Measurements from ENCODE around the gene CD6.

DNA sequence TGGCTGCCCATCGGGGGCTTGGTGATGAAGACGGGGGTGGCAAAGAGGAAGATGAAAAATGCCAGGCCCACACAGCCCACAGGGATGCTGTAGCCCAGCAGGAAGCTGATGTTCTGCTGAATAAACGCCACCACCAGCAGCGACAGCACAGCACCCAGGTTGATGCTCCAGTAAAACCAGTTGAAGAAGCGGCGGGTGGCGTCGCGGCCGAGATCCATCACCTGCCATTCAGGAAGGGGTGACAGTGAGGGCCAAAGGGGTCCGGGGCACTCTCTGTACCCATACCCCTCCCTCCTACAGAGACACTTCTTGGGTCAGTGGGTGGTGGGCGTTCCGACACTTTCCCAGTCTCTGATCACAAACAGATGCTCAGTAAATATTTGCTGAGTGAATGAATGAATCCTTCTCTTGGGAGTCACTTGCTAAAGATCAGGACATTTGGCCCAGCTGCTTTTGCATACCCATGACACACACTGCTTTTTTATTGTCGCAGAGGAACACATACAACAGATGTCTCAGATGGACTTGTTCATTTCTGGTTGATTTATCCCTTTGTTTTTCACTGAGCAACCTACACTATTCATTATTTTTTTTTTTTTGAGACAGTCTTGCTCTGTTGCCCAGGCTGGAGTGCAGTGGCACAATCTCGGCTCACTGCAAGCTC, 24.7 kb upstream of the CD6 start:
- TF ChIP-seq TRIM28 (IDR thresholded peaks at IDR 0.05; ENCODE audit: borderline replicate concordance, low read length), result no peak
- no peak for TF ChIP-seq ZNF76 (tag by site-specific recombination; IDR thresholded peaks at IDR 0.05; ENCODE audit: borderline replicate concordance, low read depth)
- TF ChIP-seq, protein P1, sequence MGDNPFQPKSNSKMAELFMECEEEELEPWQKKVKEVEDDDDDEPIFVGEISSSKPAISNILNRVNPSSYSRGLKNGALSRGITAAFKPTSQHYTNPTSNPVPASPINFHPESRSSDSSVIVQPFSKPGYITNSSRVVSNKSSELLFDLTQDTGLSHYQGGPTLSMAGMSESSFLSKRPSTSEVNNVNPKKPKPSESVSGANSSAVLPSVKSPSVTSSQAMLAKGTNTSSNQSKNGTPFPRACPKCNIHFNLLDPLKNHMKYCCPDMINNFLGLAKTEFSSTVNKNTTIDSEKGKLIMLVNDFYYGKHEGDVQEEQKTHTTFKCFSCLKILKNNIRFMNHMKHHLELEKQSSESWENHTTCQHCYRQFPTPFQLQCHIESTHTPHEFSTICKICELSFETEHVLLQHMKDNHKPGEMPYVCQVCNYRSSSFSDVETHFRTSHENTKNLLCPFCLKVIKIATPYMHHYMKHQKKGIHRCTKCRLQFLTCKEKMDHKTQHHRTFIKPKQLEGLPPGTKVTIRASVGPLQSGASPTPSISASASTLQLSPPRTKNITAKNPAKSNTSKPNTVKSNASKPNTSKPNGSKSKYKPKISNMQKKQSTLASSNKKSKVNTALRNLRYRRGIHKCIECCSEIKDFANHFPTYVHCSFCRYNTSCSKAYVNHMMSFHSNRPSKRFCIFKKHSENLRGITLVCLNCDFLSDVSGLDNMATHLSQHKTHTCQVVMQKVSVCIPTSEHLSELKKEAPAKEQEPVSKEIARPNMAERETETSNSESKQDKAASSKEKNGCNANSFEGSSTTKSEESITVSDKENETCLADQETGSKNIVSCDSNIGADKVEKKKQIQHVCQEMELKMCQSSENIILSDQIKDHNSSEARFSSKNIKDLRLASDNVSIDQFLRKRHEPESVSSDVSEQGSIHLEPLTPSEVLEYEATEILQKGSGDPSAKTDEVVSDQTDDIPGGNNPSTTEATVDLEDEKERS (tag by site-specific recombination; IDR thresholded peaks at IDR 0.05), result no peak
- TF ChIP-seq, protein P2, sequence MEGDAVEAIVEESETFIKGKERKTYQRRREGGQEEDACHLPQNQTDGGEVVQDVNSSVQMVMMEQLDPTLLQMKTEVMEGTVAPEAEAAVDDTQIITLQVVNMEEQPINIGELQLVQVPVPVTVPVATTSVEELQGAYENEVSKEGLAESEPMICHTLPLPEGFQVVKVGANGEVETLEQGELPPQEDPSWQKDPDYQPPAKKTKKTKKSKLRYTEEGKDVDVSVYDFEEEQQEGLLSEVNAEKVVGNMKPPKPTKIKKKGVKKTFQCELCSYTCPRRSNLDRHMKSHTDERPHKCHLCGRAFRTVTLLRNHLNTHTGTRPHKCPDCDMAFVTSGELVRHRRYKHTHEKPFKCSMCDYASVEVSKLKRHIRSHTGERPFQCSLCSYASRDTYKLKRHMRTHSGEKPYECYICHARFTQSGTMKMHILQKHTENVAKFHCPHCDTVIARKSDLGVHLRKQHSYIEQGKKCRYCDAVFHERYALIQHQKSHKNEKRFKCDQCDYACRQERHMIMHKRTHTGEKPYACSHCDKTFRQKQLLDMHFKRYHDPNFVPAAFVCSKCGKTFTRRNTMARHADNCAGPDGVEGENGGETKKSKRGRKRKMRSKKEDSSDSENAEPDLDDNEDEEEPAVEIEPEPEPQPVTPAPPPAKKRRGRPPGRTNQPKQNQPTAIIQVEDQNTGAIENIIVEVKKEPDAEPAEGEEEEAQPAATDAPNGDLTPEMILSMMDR (tag by site-specific recombination; IDR thresholded peaks at IDR 0.05), result no peak
- no peak for TF ChIP-seq ZNF580 (tag by site-specific recombination; IDR thresholded peaks at IDR 0.05)
- TF ChIP-seq ZBTB48 (tag by site-specific recombination; IDR thresholded peaks at IDR 0.05), result no peak
- no peak for TF ChIP-seq ZNF292 (tag by site-specific recombination; IDR thresholded peaks at IDR 0.05; ENCODE audit: borderline replicate concordance, low read depth)
- no peak for TF ChIP-seq ZNF362 (tag by site-specific recombination; IDR thresholded peaks at IDR 0.05)
- TF ChIP-seq, protein P3, sequence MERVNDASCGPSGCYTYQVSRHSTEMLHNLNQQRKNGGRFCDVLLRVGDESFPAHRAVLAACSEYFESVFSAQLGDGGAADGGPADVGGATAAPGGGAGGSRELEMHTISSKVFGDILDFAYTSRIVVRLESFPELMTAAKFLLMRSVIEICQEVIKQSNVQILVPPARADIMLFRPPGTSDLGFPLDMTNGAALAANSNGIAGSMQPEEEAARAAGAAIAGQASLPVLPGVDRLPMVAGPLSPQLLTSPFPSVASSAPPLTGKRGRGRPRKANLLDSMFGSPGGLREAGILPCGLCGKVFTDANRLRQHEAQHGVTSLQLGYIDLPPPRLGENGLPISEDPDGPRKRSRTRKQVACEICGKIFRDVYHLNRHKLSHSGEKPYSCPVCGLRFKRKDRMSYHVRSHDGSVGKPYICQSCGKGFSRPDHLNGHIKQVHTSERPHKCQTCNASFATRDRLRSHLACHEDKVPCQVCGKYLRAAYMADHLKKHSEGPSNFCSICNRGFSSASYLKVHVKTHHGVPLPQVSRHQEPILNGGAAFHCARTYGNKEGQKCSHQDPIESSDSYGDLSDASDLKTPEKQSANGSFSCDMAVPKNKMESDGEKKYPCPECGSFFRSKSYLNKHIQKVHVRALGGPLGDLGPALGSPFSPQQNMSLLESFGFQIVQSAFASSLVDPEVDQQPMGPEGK (tag by site-specific recombination; IDR thresholded peaks at IDR 0.05), result no peak
- no peak for TF ChIP-seq ZNF280C (tag by site-specific recombination; IDR thresholded peaks at IDR 0.05)
- TF ChIP-seq ZNF843 (tag by site-specific recombination; IDR thresholded peaks at IDR 0.05), result no peak
- TF ChIP-seq YY1 (tag by site-specific recombination; IDR thresholded peaks at IDR 0.05), result no peak

All from HEK293 (cell line).